ENCODE results near the gene ARL6.

The ARL6 gene

GRCh38 chr3:97742036-97742435, 22.5 kb upstream of the ARL6 start:
- in situ Hi-C loops (cut with MboI; ENCODE audit: low pct_unique_long_range_greater_than_20kb, low sequenced_read_pairs, unreplicated experiment), result no loop called here
- TF ChIP-seq, protein P1, sequence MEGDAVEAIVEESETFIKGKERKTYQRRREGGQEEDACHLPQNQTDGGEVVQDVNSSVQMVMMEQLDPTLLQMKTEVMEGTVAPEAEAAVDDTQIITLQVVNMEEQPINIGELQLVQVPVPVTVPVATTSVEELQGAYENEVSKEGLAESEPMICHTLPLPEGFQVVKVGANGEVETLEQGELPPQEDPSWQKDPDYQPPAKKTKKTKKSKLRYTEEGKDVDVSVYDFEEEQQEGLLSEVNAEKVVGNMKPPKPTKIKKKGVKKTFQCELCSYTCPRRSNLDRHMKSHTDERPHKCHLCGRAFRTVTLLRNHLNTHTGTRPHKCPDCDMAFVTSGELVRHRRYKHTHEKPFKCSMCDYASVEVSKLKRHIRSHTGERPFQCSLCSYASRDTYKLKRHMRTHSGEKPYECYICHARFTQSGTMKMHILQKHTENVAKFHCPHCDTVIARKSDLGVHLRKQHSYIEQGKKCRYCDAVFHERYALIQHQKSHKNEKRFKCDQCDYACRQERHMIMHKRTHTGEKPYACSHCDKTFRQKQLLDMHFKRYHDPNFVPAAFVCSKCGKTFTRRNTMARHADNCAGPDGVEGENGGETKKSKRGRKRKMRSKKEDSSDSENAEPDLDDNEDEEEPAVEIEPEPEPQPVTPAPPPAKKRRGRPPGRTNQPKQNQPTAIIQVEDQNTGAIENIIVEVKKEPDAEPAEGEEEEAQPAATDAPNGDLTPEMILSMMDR (IDR thresholded peaks at IDR 0.05; ENCODE audit: extremely low read depth, insufficient read depth, missing control alignments), result no peak

DNA sequence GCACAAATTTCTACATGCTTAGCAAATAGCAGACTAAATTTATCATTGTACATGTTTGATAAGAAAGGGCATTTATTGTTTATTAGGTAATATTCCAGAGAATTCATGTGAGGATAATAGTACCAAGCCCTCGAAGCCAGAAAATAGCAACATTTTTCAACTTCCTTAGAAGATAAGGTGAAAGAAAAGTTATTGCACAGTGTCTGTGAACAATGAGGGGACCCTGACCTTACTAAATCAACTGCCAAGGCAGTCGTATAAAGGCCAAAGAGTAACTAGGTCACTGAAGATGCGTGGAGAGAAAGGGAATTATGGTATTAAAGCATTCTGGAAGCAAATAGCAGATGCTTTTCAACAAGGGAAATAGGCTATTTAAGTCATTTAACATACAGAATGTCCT, 20.3 kb upstream of the ARL6 start:
- in situ Hi-C loops (cut with MboI; ENCODE audit: low pct_unique_long_range_greater_than_20kb, low sequenced_read_pairs, unreplicated experiment), result no loop called here
- TF ChIP-seq, protein P1 (IDR thresholded peaks at IDR 0.05; ENCODE audit: extremely low read depth, insufficient read depth, missing control alignments), result no peak
- no peak for DNase-seq (ENCODE audit: low spot score)

More at GRCh38 chr3:97742036-97742435, 22.5 kb upstream of the ARL6 start:
- no peak for DNase-seq (ENCODE audit: low spot score)

- peak; percentile 6 for DNase-seq (ENCODE audit: low spot score)
- in situ Hi-C loops (cut with MboI; ENCODE audit: low pct_unique_long_range_greater_than_20kb, low sequenced_read_pairs, unreplicated experiment), result no loop called here
- TF ChIP-seq, protein P1 (IDR thresholded peaks at IDR 0.05; ENCODE audit: extremely low read depth, insufficient read depth, missing control alignments), result no peak
Observed at GRCh38 chr3:97763586-97764406, 762 bp upstream of the ARL6 start.

DNA sequence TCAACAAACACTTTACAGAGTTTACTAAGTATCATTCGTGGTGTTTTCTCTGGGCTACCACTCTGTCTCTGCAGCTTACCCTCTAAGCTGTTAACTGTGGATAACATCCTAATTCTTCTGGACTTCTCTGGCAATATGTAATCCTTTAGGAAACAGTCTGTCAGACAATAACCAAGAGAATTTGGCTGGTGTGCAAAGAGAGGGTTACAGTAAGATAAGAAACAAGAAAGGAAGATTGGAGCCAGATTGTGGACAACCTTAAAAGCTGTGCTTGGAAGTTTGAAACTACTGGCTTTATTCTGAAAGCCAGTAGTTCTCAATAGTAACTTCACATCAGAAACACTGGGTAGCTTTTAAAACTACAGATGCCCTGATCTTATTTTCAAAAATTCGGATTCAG, 778 bp downstream of the ARL6 start:
- in situ Hi-C loops (cut with MboI; ENCODE audit: low pct_unique_long_range_greater_than_20kb, low sequenced_read_pairs, unreplicated experiment), result no loop called here
- TF ChIP-seq, protein P1 (IDR thresholded peaks at IDR 0.05; ENCODE audit: extremely low read depth, insufficient read depth, missing control alignments), result no peak

GRCh38 chr3:97772926-97773325, 8.4 kb downstream of the ARL6 start:
- no peak for DNase-seq (ENCODE audit: low spot score)
- in situ Hi-C loops (cut with MboI; ENCODE audit: low pct_unique_long_range_greater_than_20kb, low sequenced_read_pairs, unreplicated experiment), result no loop called here
- TF ChIP-seq, protein P1 (IDR thresholded peaks at IDR 0.05; ENCODE audit: extremely low read depth, insufficient read depth, missing control alignments), result no peak

More for the DNA sequence above, 778 bp downstream of the ARL6 start:
- DNase-seq (ENCODE audit: low spot score), result no peak

- in situ Hi-C loops (cut with MboI; ENCODE audit: low pct_unique_long_range_greater_than_20kb, low sequenced_read_pairs, unreplicated experiment), result loop anchor here (25.0 kb wide), 1 partner anchor 559 kb away; no protein-coding TSS in a partner anchor
- no peak for DNase-seq (ENCODE audit: low spot score)
- TF ChIP-seq, protein P1 (IDR thresholded peaks at IDR 0.05; ENCODE audit: extremely low read depth, insufficient read depth, missing control alignments), result no peak
Observed at GRCh38 chr3:97778152-97778551, 13.6 kb downstream of the ARL6 start.
